ENCODE measurements around the gene CCDC61. TPM values are rescaled to one million over a fixed set of nuclear protein-coding genes. Genes with fewer than 3 reads are reported as not detected.

CCDC61 gene
- total RNA-seq, 2 experiments from 2014 or later = 4.9 to 6.6 TPM

DNA sequence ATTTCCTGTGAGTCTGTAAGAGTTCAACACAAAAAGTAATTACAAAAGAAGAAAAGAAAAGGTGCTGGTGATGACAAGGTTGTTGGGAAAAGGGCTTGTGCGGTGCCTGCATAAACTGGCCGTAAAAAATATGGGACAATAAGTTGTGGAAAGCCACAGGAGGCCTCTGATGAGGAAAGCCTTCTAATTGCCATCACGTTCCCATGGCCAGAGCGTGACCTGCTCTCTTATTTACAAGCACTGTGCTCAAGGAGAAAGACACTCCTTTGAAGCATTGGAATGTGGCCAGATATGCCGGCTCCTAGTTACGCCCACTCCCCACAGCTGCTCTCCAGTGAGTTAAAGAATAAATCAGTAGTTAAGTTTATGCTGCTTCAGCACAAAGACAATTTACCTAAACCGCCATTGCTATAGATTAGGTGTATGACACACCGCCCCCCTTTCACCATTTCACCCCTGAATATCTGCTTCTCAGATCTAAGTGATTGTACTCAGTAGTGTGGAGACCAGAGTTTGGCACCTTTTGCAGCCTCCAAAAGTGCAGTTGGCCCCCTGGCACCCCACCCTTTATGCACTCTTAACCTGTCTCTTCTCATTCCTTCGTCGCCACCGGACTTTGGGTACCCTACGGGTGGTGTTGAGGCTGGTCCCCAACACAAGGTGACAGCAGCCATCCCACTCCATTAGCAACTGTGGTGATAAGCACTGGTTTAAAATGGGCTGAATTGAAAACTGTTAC, 35.7 kb downstream of the CCDC61 start:
- ATAC-seq (ENCODE audit: poor library complexity) (no peak), DNase-seq (no peak)
- TF ChIP-seq, protein P1, sequence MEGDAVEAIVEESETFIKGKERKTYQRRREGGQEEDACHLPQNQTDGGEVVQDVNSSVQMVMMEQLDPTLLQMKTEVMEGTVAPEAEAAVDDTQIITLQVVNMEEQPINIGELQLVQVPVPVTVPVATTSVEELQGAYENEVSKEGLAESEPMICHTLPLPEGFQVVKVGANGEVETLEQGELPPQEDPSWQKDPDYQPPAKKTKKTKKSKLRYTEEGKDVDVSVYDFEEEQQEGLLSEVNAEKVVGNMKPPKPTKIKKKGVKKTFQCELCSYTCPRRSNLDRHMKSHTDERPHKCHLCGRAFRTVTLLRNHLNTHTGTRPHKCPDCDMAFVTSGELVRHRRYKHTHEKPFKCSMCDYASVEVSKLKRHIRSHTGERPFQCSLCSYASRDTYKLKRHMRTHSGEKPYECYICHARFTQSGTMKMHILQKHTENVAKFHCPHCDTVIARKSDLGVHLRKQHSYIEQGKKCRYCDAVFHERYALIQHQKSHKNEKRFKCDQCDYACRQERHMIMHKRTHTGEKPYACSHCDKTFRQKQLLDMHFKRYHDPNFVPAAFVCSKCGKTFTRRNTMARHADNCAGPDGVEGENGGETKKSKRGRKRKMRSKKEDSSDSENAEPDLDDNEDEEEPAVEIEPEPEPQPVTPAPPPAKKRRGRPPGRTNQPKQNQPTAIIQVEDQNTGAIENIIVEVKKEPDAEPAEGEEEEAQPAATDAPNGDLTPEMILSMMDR (IDR thresholded peaks at IDR 0.05) = no peak
- Mint-ChIP-seq H3K36me3 (ENCODE audit: low read depth) (no peaks in the 10 kb centered on the region), H3K9me3 (no peaks in the 10 kb centered on the region), H3K27ac (no peak overlapping the region), H3K4me3 (no peak overlapping the region), H3K4me1 (ENCODE audit: low read depth) (peaks cover 14% of the 10 kb centered on the region), H3K27me3 (peaks cover 22% of the 10 kb centered on the region)
- Histone ChIP-seq H3K36me3 (ENCODE audit: insufficient read depth, low read length) (no peaks in the 10 kb centered on the region), H3K27ac (ENCODE audit: low read depth in 1 of 2, low read length in 2 of 2) (no peak overlapping the region), H3K9me3 (ENCODE audit: control insufficient read depth in 1 of 2, insufficient read depth in 1 of 2, low read length in 2 of 2) (peaks cover 0 to 17% of the 10 kb centered on the region in 2 experiments), H3K4me3 (ENCODE audit: low read length) (no peak overlapping the region), H3K27me3 (ENCODE audit: control insufficient read depth in 1 of 2, insufficient read depth in 2 of 2, low read length in 2 of 2) (peaks cover 0 to 6% of the 10 kb centered on the region in 2 experiments), H3K4me1 (ENCODE audit: insufficient read depth, low read length) (peaks cover 13% of the 10 kb centered on the region)
- ChIA-PET CTCF (no interaction called here), POLR2A (no interaction called here)
- intact Hi-C loops (cut with DNase I, micrococcal nuclease) = no loop called here

DNA sequence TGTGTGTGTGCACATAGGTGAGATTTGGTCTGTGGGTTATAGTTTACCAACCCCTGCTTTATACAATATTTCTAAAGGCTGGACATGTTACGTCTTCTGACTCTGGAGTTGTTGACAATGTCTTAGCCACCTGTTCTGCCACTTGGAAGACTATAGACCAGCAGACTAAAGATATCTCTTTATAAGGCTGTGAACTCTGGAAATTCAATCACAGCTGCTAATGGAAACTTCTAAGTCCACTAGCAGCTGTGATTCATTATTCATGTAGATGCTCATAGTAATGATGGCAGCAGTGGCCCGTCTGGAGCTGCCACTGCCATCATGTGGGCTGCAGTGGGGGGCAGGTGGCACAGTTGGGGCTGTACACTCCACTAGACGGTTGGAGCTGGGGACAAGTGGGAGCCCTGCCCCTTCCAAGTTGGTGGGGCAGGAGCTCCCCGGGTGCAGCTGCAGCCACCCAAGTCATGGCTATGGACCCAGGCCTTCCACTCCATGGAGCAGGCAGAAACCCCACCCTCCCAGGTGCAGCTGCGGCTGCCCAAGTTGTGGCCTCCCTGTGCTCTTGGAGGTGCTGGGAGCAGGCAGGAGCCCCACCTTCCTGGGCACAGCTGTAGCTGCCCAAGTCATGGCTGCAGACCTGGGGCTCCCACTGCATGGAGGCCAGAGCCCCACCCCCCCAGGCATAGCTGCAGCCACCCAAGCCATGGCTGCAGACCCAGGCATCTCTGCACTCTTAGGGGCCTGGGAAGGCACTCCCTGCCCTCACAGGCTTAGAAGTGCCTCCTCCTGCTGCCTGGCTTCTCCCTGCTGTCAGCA, 36.7 kb downstream of the CCDC61 start:
- Mint-ChIP-seq H3K27me3 (peaks cover 18% of the 10 kb centered on the region), H3K27ac (no peak overlapping the region), H3K9me3 (no peaks in the 10 kb centered on the region), H3K36me3 (ENCODE audit: low read depth) (no peaks in the 10 kb centered on the region), H3K4me1 (ENCODE audit: low read depth) (peaks cover 4% of the 10 kb centered on the region), H3K4me3 (no peak overlapping the region)
- CTCF ChIA-PET = interaction anchor here (1.0 kb wide), 1 partner anchor 233 kb away, joined by 4 read pairs; no protein-coding TSS in a partner anchor
- no peak for DNase-seq
- no peak overlapping the region for H3K27ac ChIP-seq (ENCODE audit: low read depth in 1 of 2, low read length in 2 of 2)
- H3K4me1 ChIP-seq (ENCODE audit: insufficient read depth, low read length) = peaks cover 5% of the 10 kb centered on the region
- H3K9me3 ChIP-seq (ENCODE audit: control insufficient read depth in 1 of 2, insufficient read depth in 1 of 2, low read length in 2 of 2) = peaks cover 0 to 23% of the 10 kb centered on the region in 2 experiments
- H3K4me3 ChIP-seq (ENCODE audit: low read length) = no peak overlapping the region
- TF ChIP-seq, protein P1 (IDR thresholded peaks at IDR 0.05) = no peak
- peaks cover 0 to 9% of the 10 kb centered on the region in 2 experiments for H3K27me3 ChIP-seq (ENCODE audit: control insufficient read depth in 1 of 2, insufficient read depth in 2 of 2, low read length in 2 of 2)
- intact Hi-C loops (cut with DNase I, micrococcal nuclease) = no loop called here
- no peak for ATAC-seq (ENCODE audit: poor library complexity)
- no peaks in the 10 kb centered on the region for H3K36me3 ChIP-seq (ENCODE audit: insufficient read depth, low read length)
- POLR2A ChIA-PET = no interaction called here

GRCh38 chr19:46032597-46033025, 37.3 kb downstream of the CCDC61 start:
- no peak overlapping the region for H3K27ac ChIP-seq (ENCODE audit: low read depth in 1 of 2, low read length in 2 of 2)
- TF ChIP-seq, protein P1 (IDR thresholded peaks at IDR 0.05) = no peak
- H3K4me1 ChIP-seq (ENCODE audit: insufficient read depth, low read length) = peaks cover 5% of the 10 kb centered on the region
- no peak for ATAC-seq (ENCODE audit: poor library complexity)
- peaks cover 0 to 23% of the 10 kb centered on the region in 2 experiments for H3K9me3 ChIP-seq (ENCODE audit: control insufficient read depth in 1 of 2, insufficient read depth in 1 of 2, low read length in 2 of 2)
- peaks cover 0 to 11% of the 10 kb centered on the region in 2 experiments for H3K27me3 ChIP-seq (ENCODE audit: control insufficient read depth in 1 of 2, insufficient read depth in 2 of 2, low read length in 2 of 2)
- no peaks in the 10 kb centered on the region for H3K36me3 Mint-ChIP-seq (ENCODE audit: low read depth)
- no peak for DNase-seq
- H3K4me3 Mint-ChIP-seq = no peak overlapping the region
- intact Hi-C loops (cut with DNase I, micrococcal nuclease) = no loop called here
- H3K9me3 Mint-ChIP-seq = no peaks in the 10 kb centered on the region
- H3K4me3 ChIP-seq (ENCODE audit: low read length) = no peak overlapping the region
- CTCF ChIA-PET = interaction anchor here (1.0 kb wide), 1 partner anchor 233 kb away, joined by 4 read pairs; no protein-coding TSS in a partner anchor
- H3K4me1 Mint-ChIP-seq (ENCODE audit: low read depth) = peaks cover 4% of the 10 kb centered on the region
- POLR2A ChIA-PET = no interaction called here
- no peak overlapping the region for H3K27ac Mint-ChIP-seq
- H3K36me3 ChIP-seq (ENCODE audit: insufficient read depth, low read length) = no peaks in the 10 kb centered on the region
- H3K27me3 Mint-ChIP-seq = peaks cover 20% of the 10 kb centered on the region
